Gastrocnemius medialis (tissue), 4 donors: ENCODE results near the gene BARHL2. TPM values are rescaled to one million over a fixed set of nuclear protein-coding genes. Genes with fewer than 3 reads are reported as not detected.
A peak's percentile ranks its signal among the peaks of the same experiment; 100 is the strongest.

Experiments used
- ATAC-seq, 2 donors: fragments of 150-250 bp; one replicate each; pipeline ENCODE4 v1.9.1; 2016
- DNase-seq, 2 donors: peaks; one replicate each; pipeline ENCODE4 v3.0.0-alpha.2; 2019
- H3K27ac ChIP-seq, 4 donors: fragments of 200-600 bp; sonication (generic); 1 replicate in 1 of 4; 2 replicates in 3 of 4; pipeline ENCODE4 v1.5.1; 2016 to 2018; ENCODE audit warnings: mild to moderate bottlenecking in 2 of 4, moderate library complexity in 1 of 4
- H3K27me3 ChIP-seq, 3 donors: fragments of 200-600 bp; sonication (generic) in 2 of 3; 1 replicate in 1 of 3; 2 replicates in 2 of 3; pipeline versions ENCODE4 v1.5.1 to v1.6.0; 2016 to 2019; ENCODE audit warnings: mild to moderate bottlenecking in 1 of 3, moderate library complexity in 1 of 3
- H3K36me3 ChIP-seq, 2 donors: fragments of 200-600 bp; sonication (generic) in 1 of 2; one replicate each; pipeline ENCODE4 v1.5.1; 2017 to 2018
- H3K4me1 ChIP-seq, 2 donors: fragments of 200-600 bp; sonication (generic) in 1 of 2; one replicate each; pipeline ENCODE4 v1.5.1; 2016 to 2017; ENCODE audit warnings: mild to moderate bottlenecking in 2 of 2
- H3K4me3 ChIP-seq, 4 donors: fragments of 200-600 bp; sonication (generic) in 3 of 4; 1 replicate in 1 of 4; 2 replicates in 3 of 4; pipeline ENCODE4 v1.5.1; 2016 to 2019; ENCODE audit warnings: mild to moderate bottlenecking in 2 of 4
- H3K9me3 ChIP-seq, 3 donors: fragments of 200-600 bp; sonication (generic) in 2 of 3; 1 replicate in 1 of 3; 2 replicates in 2 of 3; pipeline ENCODE4 v1.5.1; 2016 to 2019
- POLR2A ChIP-seq, 2 donors: fragments of 450-650 bp; IDR thresholded peaks; one replicate each; pipeline ENCODE4 v1.6.1; 2017; ENCODE audit warnings: antibody characterized with exemption in 2 of 2, mild to moderate bottlenecking in 2 of 2, moderate library complexity in 2 of 2
- in situ Hi-C, 4 donors: fragments of 200-750 bp; cut with MboI; loops; one replicate each; pipeline versions ENCODE4 v1.15.0 to v1.8.0; 2017; ENCODE audit warnings: low sequenced_read_pairs in 4 of 4
- intact Hi-C: fragments of 100-400 bp; cut with DNase I; formaldehyde crosslinking; loops from one replicate; pipeline ENCODE4 v1.15.1; 2023; ENCODE audit warnings: low total_unique reads
- total RNA-seq, 4 donors: library from RNA; depleted of rRNA; stranded (reverse); fragments of >200 nt; gene quantifications; one replicate each; pipeline versions ENCODE4 v1.1.0 to v1.2.3, GENCODE V29; 2016
- TF ChIP-seq, protein P1 (sequence below), 5 experiments: fragments of 450-650 bp in 3 of 5; fragments of 200-600 bp in 2 of 5; sonication (generic) in 2 of 5; IDR thresholded peaks in 4 of 5; conservative IDR thresholded peaks in 1 of 5; 1 replicate in 4 of 5; 2 replicates in 1 of 5; pipeline ENCODE4 v1.5.1; 2016 to 2019; ENCODE audit warnings: antibody characterized with exemption in 5 of 5, mild to moderate bottlenecking in 3 of 5, moderate library complexity in 3 of 5

Gene BARHL2
- total RNA-seq, 4 donors from 2014 or later, result not detected

GRCh38 chr1:90725657-90726424 is 8.7 kb upstream of the BARHL2 start:
- DNase-seq (no peak), ATAC-seq (peak in 1 of 2 donors; percentile 17)
- intact Hi-C loops, result no loop called here
- Histone ChIP-seq H3K36me3 (no peaks in the 10 kb centered on the region), H3K27ac (no peak overlapping the region), H3K4me3 (peak overlapping the region; percentile 32 to 58 (median 36)), H3K4me1 (peaks cover 27% of the 10 kb centered on the region in 2 donors), H3K9me3 (no peaks in the 10 kb centered on the region), H3K27me3 (peaks cover 100% of the 10 kb centered on the region in 3 donors)
- TF ChIP-seq, protein P1, sequence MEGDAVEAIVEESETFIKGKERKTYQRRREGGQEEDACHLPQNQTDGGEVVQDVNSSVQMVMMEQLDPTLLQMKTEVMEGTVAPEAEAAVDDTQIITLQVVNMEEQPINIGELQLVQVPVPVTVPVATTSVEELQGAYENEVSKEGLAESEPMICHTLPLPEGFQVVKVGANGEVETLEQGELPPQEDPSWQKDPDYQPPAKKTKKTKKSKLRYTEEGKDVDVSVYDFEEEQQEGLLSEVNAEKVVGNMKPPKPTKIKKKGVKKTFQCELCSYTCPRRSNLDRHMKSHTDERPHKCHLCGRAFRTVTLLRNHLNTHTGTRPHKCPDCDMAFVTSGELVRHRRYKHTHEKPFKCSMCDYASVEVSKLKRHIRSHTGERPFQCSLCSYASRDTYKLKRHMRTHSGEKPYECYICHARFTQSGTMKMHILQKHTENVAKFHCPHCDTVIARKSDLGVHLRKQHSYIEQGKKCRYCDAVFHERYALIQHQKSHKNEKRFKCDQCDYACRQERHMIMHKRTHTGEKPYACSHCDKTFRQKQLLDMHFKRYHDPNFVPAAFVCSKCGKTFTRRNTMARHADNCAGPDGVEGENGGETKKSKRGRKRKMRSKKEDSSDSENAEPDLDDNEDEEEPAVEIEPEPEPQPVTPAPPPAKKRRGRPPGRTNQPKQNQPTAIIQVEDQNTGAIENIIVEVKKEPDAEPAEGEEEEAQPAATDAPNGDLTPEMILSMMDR (IDR thresholded peaks at IDR 0.05 in 4 of 5, conservative IDR thresholded peaks at IDR 0.05 in 1 of 5), result no peak
- no peak for TF ChIP-seq POLR2A (IDR thresholded peaks at IDR 0.05)
- in situ Hi-C loops, result loop anchor here in 1 of 4 donors (10.0 kb wide), 1 partner anchor 239 kb away; no protein-coding TSS in a partner anchor

DNA sequence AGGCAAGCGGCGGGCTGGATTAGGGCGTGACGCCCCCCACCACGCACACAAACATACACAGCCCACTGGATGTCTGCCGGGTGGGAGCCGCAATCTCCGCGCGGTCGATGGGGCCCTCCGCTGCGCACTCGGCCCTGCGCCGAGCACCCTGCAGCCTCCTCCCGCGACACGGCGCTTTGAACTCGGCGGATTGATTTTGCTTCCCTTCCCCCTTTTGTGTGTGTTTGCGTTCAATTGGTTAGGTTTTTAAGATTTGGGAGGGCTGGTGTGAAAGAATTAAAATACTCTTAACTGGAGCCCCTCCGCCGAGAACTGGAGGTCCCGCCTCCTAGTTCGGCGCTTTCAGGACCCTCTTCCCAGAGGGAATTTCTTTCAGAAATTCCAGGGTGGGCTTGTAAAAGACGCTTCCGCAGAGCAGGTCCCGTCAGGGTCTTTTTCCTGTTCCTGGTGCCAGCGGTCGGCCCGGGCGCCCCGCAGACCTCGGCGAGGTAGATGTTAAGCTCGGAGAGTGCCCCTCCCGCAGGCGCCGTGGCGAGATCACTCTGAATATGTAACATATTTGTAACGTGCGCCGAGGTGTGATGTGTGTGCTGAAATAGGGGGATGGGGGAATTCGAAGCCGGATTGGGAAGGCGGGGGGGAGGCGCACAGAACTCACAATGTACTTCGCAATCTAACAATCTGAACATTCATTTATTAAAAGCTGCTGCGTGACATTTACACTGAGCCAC is 8.0 kb upstream of the BARHL2 start:
- Histone ChIP-seq H3K36me3 (no peaks in the 10 kb centered on the region), H3K4me1 (peaks cover 22 to 27% of the 10 kb centered on the region in 2 donors), H3K27me3 (peaks cover 100% of the 10 kb centered on the region in 3 donors), H3K9me3 (no peaks in the 10 kb centered on the region), H3K27ac (no peak overlapping the region), H3K4me3 (peak overlapping the region; percentile 32 to 58 (median 36))
- DNase-seq (no peak), ATAC-seq (no peak)
- TF ChIP-seq, protein P1 (IDR thresholded peaks at IDR 0.05 in 4 of 5, conservative IDR thresholded peaks at IDR 0.05 in 1 of 5), result no peak
- no peak for TF ChIP-seq POLR2A (IDR thresholded peaks at IDR 0.05)
- intact Hi-C loops, result loop anchor here (5.0 kb wide), 1 partner anchor 237 kb away; no protein-coding TSS in a partner anchor
- in situ Hi-C loops, result loop anchor here in 2 of 4 donors (10.0 to 25.0 kb wide), 2 partner anchors 237 to 240 kb away; no protein-coding TSS in a partner anchor

GRCh38 chr1:90724361-90724760 is 7.3 kb upstream of the BARHL2 start:
- in situ Hi-C loops, result loop anchor here in 2 of 4 donors (10.0 to 25.0 kb wide), 2 partner anchors 238 to 240 kb away; no protein-coding TSS in a partner anchor
- H3K4me1 ChIP-seq, result peaks cover 19 to 30% of the 10 kb centered on the region in 2 donors

GRCh38 chr1:90723590-90724108 is 6.5 kb upstream of the BARHL2 start:
- H3K36me3 ChIP-seq, result no peaks in the 10 kb centered on the region
- H3K27ac ChIP-seq, result no peak overlapping the region
- H3K4me3 ChIP-seq, result peak overlapping the region in 3 of 4 donors; percentile 34 to 47 (median 38)
- TF ChIP-seq POLR2A (IDR thresholded peaks at IDR 0.05), result no peak
- TF ChIP-seq, protein P1 (IDR thresholded peaks at IDR 0.05 in 4 of 5, conservative IDR thresholded peaks at IDR 0.05 in 1 of 5), result peak in 1 of 5 experiments; percentile 19
- in situ Hi-C loops, result loop anchor here in 2 of 4 donors (10.0 to 25.0 kb wide), 2 partner anchors 239 to 241 kb away; no protein-coding TSS in a partner anchor
- intact Hi-C loops, result loop anchor here (5.0 kb wide), 1 partner anchor 239 kb away; no protein-coding TSS in a partner anchor
- no peak for DNase-seq
- ATAC-seq, result no peak
- H3K4me1 ChIP-seq, result peaks cover 24 to 36% of the 10 kb centered on the region in 2 donors
- peaks cover 98 to 100% (median 100%) of the 10 kb centered on the region in 3 donors for H3K27me3 ChIP-seq
- H3K9me3 ChIP-seq, result no peaks in the 10 kb centered on the region

More at GRCh38 chr1:90724361-90724760, 7.3 kb upstream of the BARHL2 start:
- H3K27ac ChIP-seq, result no peak overlapping the region
- ATAC-seq (no peak), DNase-seq (no peak)
- no peaks in the 10 kb centered on the region for H3K9me3 ChIP-seq
- intact Hi-C loops, result loop anchor here (5.0 kb wide), 1 partner anchor 238 kb away; no protein-coding TSS in a partner anchor
- no peak for TF ChIP-seq POLR2A (IDR thresholded peaks at IDR 0.05)
- TF ChIP-seq, protein P1 (IDR thresholded peaks at IDR 0.05 in 4 of 5, conservative IDR thresholded peaks at IDR 0.05 in 1 of 5), result no peak
- H3K36me3 ChIP-seq, result no peaks in the 10 kb centered on the region
- H3K4me3 ChIP-seq, result peak overlapping the region in 2 of 4 donors; percentile 36 to 58
- H3K27me3 ChIP-seq, result peaks cover 100% of the 10 kb centered on the region in 3 donors
